HG03354 (cell line): ENCODE measurements around the gene WDR11.
"Not testable (repeated sequence)": the region's sequence is repeated elsewhere in the genome, so short reads cannot be mapped to it uniquely, and the experiment has no call there.

Experiments
- ATAC-seq: cut with Tn5 transposase; IDR thresholded peaks from one replicate; pipeline ENCODE4 v1.9.1; 2021; ENCODE audit warnings: mild to moderate bottlenecking; ENCODE audit not compliant: unreplicated experiment, poor library complexity, severe bottlenecking

Gene WDR11

GRCh38 chr10:120841522-120842189 lies 9.5 kb upstream of the WDR11 start:
- ATAC-seq = no peak

GRCh38 chr10:120854388-120854787 lies 3.2 kb downstream of the WDR11 start:
- no peak for ATAC-seq

DNA sequence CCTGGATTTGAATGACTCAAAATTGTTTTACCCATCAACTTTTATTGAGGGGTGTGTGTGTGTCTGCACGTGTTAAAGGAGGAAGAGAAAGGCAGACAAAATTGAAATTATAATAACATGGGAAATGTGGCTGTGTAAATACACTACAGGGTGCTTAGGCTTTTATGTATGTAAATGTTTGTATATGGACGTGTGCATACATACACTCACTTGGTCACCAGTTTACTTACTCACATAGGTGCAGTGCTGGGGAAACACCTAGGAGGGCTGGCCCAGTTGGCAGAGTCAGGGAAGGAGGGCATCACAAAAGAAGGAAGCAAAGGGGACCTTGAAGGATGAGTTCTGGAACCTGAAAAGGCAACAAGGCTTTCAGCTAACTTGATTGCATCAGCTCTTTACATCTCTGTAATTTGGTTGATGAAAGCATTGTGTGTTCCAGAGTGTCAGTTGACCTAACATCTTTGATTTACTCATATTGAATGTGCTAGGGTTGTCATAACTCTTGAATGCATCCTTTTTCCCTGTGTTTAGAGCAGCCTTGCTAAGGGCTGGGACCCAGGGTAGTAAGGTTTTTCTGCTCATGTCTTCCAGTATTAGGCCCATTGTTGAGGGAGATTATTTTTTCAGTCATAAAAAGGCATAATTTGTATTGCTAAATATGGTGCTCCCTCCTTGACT lies 10.2 kb downstream of the WDR11 start:
- ATAC-seq = no peak

DNA sequence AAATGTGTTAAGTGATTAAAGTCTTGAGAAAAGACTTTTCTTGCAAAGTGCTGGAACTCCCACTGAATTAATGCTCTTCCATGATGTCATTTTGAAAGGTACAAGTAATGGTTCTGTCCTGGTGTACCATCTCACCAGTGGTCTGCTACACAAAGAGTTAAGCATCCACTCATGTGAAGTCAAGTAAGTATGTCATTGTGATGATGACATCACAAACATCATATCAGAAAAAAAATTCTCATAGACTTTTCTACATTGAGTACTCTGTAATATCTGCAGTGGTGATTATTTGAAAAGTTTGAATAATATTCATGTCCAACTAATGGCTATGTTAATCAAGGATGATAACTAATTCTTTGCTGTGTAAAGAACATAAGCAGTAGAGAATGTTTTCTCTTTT lies 22.6 kb downstream of the WDR11 start:
- no peak for ATAC-seq

GRCh38 chr10:120883071-120883470 lies 31.9 kb downstream of the WDR11 start:
- ATAC-seq = no peak

DNA sequence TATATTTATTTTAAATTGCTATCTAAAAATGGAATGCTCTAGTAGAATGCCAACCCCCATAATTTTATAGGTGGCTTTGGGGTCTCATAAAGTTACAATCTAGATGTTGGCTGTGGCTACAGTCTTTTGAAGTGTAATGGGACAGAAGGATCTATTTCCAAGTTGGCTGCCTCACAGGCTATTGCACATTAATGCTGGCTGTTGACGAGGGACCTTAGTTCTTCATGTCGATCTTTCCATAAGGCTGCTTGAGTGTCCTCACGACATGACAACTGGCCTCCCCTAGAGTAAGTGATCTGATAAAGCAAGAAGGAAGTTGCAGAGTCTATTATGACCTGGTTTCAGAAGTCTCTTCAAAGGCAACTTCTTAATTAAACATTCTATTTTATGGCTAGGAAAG lies 36.3 kb downstream of the WDR11 start:
- ATAC-seq = no peak

GRCh38 chr10:120891365-120891764 lies 40.2 kb downstream of the WDR11 start:
- no peak for ATAC-seq

- no peak for ATAC-seq
Measured at GRCh38 chr10:120894556-120894955, 43.4 kb downstream of the WDR11 start.

DNA sequence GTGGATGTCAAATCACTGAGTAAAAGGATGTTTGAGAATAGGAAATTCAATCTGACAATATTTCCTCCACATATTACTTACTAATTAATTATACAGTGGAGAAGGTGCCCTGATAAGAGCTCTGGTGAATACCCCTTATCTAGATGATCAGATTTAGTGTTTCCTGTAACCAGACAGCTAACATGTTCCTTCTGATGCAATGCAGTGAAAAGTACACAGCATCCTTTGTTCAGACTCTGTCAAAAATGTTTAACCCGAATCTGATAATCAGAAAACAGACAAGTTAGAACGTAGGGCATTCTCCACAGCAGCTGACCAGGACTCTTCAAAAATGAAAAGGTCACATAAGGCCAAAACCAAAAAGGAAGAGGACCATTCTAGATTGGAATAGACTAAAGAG lies 46.2 kb downstream of the WDR11 start:
- no peak for ATAC-seq

- ATAC-seq = no peak
Measured at GRCh38 chr10:120905268-120905667, 54.1 kb downstream of the WDR11 start.

DNA sequence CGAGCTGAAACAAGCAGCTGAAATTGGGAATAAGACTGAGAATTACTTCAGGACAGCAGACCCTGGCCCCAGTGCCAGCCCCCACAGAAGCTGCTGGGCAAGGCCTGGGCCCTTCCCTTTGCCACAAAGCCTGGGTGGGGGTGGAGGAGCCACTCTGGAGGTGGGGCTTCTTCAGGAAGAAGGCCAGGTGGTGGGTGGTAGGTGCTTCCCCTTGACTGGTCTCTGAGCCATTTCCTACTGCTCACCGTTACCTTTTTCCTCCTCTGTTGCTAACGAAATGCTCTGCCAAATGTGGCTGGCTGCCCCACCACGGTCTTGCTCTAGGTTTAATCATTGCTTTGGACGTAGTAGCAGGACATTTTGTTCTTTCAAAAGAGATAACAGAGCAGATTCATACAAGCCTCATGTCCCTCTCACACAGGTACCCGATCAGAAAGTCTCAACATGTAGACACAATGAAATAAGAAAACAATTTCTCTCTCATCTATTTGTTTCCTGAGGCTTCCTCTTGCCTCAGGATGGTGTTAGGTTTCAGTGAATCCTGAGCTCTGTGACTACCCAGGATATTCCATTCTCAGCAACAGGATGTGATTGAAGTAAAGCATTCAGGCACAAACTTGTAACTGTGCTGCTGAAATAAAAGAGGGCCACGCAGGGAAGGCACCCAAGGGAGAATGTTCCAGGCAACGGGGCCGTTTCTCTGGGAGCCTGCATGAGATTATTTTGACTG lies 66.5 kb downstream of the WDR11 start:
- ATAC-seq = no peak

DNA sequence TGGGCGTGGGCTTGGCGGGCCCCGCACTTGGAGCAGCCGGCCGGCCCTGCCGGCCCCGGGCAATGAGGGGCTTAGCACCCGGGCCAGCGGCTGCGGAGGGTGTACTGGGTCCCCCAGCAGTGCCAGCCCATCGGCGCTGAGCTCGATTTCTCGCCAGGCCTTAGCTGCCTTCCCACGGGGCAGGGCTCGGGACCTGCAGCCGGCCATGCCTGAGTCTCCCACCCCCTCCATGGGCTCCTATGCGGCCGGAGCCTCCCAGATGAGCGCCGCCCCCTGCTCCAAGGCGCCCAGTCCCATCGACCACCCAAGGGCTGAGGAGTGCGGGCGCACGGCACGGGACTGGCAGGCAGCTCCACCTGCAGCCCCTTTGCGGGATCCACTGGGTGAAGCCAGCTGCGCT lies 72.7 kb downstream of the WDR11 start:
- not testable (repeated sequence) for ATAC-seq

DNA sequence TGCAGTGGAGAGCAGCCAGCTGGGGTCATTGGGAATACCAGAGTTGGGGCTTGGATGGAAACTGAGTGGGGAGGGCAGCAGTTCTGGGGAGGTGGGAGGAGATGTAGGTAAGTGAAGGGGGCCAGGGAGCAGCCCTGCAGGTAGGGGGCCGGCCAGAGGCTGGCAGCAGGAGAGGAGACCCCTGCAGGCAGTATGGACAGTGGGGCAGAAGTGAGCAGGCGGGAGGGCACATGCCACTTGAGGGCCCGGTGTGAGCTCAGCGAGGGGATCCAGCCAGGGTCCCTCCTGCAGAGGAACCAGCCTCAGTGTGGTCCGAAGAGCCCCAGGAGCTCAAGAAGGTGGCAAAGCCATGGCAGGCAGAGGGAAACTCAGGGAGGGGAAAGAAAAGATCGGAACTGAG lies 75.4 kb downstream of the WDR11 start:
- ATAC-seq = no peak

DNA sequence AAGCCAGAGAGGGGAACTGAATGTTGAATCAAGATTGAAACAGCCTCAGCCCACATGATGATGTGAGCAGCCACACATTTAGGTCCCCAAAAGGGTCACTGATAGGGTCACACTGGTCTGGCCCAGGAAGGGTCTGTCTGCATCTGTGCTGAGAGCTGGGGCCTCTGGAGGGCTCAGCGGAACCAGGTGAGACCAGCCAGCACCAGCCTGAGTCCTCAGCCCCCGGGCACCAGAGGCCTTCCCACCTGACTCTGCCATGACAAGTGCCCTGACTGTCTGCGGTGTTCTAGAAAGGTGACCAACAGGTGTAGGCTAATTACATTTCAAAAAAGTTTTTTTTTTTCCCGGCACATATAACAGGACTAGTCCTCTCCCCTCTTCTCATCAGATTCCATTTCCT lies 76.2 kb downstream of the WDR11 start:
- no peak for ATAC-seq

GRCh38 chr10:120929166-120929565 lies 78.0 kb downstream of the WDR11 start:
- ATAC-seq = no peak

GRCh38 chr10:120931423-120931822 lies 80.3 kb downstream of the WDR11 start:
- ATAC-seq = no peak

GRCh38 chr10:120931999-120932398 lies 80.8 kb downstream of the WDR11 start:
- no peak for ATAC-seq

GRCh38 chr10:120938822-120939221 lies 87.7 kb downstream of the WDR11 start:
- ATAC-seq = no peak

DNA sequence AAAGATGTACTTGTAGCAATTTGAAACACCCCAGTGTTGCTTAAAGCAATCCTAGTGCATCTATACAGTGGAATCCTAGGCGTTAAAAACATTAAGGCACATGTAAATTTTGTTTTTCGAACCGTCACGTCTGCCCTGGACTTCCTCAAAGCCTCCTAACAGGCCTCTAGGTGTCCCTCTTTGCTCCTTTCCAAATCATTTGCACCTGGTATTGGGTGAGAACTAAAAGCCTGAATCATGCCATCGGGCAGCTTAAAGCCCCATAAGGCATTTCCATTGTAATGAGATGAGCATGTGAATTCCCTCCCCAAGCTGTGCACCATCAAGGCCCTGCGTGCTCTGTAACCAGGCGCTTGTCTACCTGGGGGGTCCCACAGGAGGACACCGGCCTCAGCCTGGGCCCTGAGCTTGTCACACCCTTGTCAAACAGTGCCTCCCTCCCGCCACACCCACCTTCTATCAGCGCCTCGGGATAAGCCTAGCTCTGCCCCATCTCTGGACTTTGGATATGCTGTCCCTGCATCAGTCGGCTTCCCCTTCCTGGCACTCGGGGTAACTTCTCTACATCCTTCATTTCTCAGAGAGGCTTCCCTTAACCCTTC lies 89.2 kb downstream of the WDR11 start:
- no peak for ATAC-seq

DNA sequence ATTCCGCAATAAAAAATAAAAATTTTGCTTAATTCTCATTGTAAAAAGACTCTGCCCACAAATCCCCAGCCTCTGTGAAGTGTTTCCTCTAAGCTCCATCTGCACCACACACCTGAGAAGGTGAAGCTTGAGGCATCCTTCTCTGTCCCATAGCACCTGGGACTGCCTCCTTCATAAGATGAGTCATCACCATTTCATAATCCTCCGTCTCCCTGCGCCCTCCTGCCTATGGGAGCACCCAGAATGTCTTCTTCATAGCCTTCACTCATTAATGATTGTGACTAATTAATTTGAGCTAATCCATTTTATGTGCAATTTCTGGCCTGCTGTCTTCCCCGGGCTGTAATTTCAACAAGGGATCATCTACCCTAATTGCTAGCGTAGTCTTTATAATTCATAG lies 90.3 kb downstream of the WDR11 start:
- ATAC-seq = no peak
